Glutamatergic neuron (in vitro differentiated cells): ENCODE data around the gene KRTAP10-2. TPM values are rescaled to one million over a fixed set of nuclear protein-coding genes. Genes with fewer than 3 reads are reported as not detected.

Experiments
- DNase-seq: peaks from one replicate; pipeline ENCODE4 v3.0.0; 2022
- H3K27ac Mint-ChIP-seq: one replicate; pipeline ENCODE4 v1.8.0; 2020; ENCODE audit warnings: mild to moderate bottlenecking, mixed read lengths, inconsistent platforms; ENCODE audit not compliant: unreplicated experiment
- H3K27me3 Mint-ChIP-seq: one replicate; pipeline ENCODE4 v1.8.0; 2020; ENCODE audit warnings: mild to moderate bottlenecking, moderate library complexity, mixed read lengths, inconsistent platforms; ENCODE audit not compliant: unreplicated experiment
- H3K36me3 Mint-ChIP-seq: one replicate; pipeline ENCODE4 v1.8.0; 2020; ENCODE audit warnings: mild to moderate bottlenecking, mixed read lengths, inconsistent platforms; ENCODE audit not compliant: unreplicated experiment
- H3K4me1 Mint-ChIP-seq: one replicate; pipeline ENCODE4 v1.8.0; 2020; ENCODE audit warnings: mild to moderate bottlenecking, low read depth, mixed read lengths, inconsistent platforms; ENCODE audit not compliant: unreplicated experiment
- H3K4me3 Mint-ChIP-seq: one replicate; pipeline ENCODE4 v1.8.0; 2020; ENCODE audit warnings: mild to moderate bottlenecking, mixed read lengths, inconsistent platforms; ENCODE audit not compliant: unreplicated experiment
- H3K9me3 Mint-ChIP-seq: one replicate; pipeline ENCODE4 v1.8.0; 2020; ENCODE audit warnings: mild to moderate bottlenecking, moderate library complexity, mixed read lengths, inconsistent platforms; ENCODE audit not compliant: unreplicated experiment
- CTCF ChIP-seq: fragments of 200-600 bp; sonication (generic); IDR thresholded peaks from one replicate; pipeline ENCODE4 v1.5.0; 2021; ENCODE audit not compliant: partially characterized antibody, unreplicated experiment
- total RNA-seq: library from RNA; stranded (reverse); fragmentation: NEBNext Ultra II Directional; extraction: Animal tissue kit (Norgen Biotek cat#: 25700); gene quantifications from one replicate; pipeline ENCODE4 v1.2.1, GENCODE V29; 2021; ENCODE audit not compliant: unreplicated experiment

Gene KRTAP10-2
- total RNA-seq, 1 donor from 2014 or later: not detected

GRCh38 chr21:44515359-44516165 lies 35.7 kb downstream of the KRTAP10-2 start:
- H3K9me3 Mint-ChIP-seq: peaks cover 15% of the 10 kb centered on the region
- TF ChIP-seq CTCF: no peak
- no peaks in the 10 kb centered on the region for H3K4me1 Mint-ChIP-seq
- H3K4me3 Mint-ChIP-seq: no peak overlapping the region
- H3K27me3 Mint-ChIP-seq: peaks cover 3% of the 10 kb centered on the region
- H3K36me3 Mint-ChIP-seq: peaks cover 4% of the 10 kb centered on the region
- peak; percentile 6 for DNase-seq
- no peak overlapping the region for H3K27ac Mint-ChIP-seq

DNA sequence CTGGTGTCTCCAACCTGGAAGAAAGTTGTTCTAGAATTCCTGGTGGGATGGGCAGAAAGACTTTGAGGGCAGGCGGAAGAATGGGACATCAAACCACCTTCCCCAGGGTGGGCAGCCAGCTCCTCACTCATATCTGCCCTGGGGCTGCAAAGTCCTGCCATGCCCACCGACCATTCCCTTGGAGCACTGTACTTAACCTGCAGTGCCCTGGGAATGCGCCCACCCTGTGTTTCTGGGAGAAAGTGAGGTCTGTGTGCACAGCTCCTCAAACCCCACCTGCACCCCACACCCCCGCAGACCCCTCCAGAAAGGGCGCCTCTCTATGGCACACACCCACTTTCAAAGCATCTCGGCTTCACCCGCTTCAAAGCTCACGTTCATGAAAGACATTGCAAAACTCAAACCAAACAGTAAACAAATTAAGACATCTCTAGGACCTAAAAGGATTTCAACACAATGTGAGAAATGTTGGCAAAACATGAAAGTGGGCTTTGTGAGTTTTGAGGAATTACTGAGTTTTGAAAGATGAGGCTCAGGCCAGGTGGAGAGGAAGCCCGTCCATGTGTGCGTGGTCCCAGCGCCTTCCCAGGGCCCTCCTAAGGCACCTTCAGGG lies 36.5 kb downstream of the KRTAP10-2 start:
- Mint-ChIP-seq H3K9me3 (peaks cover 15% of the 10 kb centered on the region), H3K27ac (no peak overlapping the region), H3K36me3 (peaks cover 4% of the 10 kb centered on the region), H3K27me3 (peaks cover 2% of the 10 kb centered on the region), H3K4me3 (no peak overlapping the region), H3K4me1 (no peaks in the 10 kb centered on the region)
- TF ChIP-seq CTCF: no peak
- peak; percentile 11 for DNase-seq

- no peak for DNase-seq
- Mint-ChIP-seq H3K36me3 (peaks cover 4% of the 10 kb centered on the region), H3K9me3 (peaks cover 13% of the 10 kb centered on the region), H3K27ac (no peak overlapping the region), H3K4me3 (no peak overlapping the region), H3K27me3 (peaks cover 4% of the 10 kb centered on the region), H3K4me1 (no peaks in the 10 kb centered on the region)
- TF ChIP-seq CTCF: no peak
Measured at GRCh38 chr21:44514218-44514520, 37.1 kb downstream of the KRTAP10-2 start.

GRCh38 chr21:44513389-44514217 lies 37.7 kb downstream of the KRTAP10-2 start:
- peak; percentile 10 for DNase-seq
- Mint-ChIP-seq H3K27ac (no peak overlapping the region), H3K4me1 (no peaks in the 10 kb centered on the region), H3K9me3 (peaks cover 9% of the 10 kb centered on the region), H3K36me3 (peaks cover 4% of the 10 kb centered on the region), H3K27me3 (peaks cover 2% of the 10 kb centered on the region), H3K4me3 (no peak overlapping the region)
- TF ChIP-seq CTCF: no peak
